AG04450 (cell line): ENCODE data around the gene COX6B1. TPM values are rescaled to one million over a fixed set of nuclear protein-coding genes. Genes with fewer than 3 reads are reported as not detected.
"Not testable (repeated sequence)": the region's sequence is repeated elsewhere in the genome, so short reads cannot be mapped to it uniquely, and the experiment has no call there.

Experiments used
- CTCF ChIA-PET: fragments of 300-600, 350-600 bp; formaldehyde crosslinking; extraction: SDS; loops from one replicate; lab custom pipeline; 2022; ENCODE audit warnings: antibody characterized with exemption, inconsistent platforms; lab: Charles Lee
- POLR2A ChIA-PET: fragments of 350-600 bp; formaldehyde crosslinking; extraction: SDS; loops from one replicate; lab custom pipeline; 2021; ENCODE audit warnings: antibody characterized with exemption, inconsistent platforms; lab: Yijun Ruan, JAX
- DNase-seq: peaks from one replicate; pipeline ENCODE4 v3.0.0-alpha.2; 2011; ENCODE audit warnings: low read depth, low spot score
- H3K27ac ChIP-seq: one replicate; pipeline ENCODE4 v1.5.1; 2012; ENCODE audit warnings: low read depth, low read length, control low read depth
- H3K27me3 ChIP-seq: one replicate; pipeline ENCODE4 v1.6.0; 2012; ENCODE audit warnings: low read length; ENCODE audit not compliant: control insufficient read depth, insufficient read depth
- H3K4me3 ChIP-seq: 2 replicates; pipeline ENCODE4 v1.5.1; 2011; ENCODE audit warnings: mild to moderate bottlenecking, low read depth, low read length, control low read depth
- H3K9me3 ChIP-seq: 2 replicates; pipeline ENCODE4 v1.5.1; 2012; ENCODE audit warnings: low read length; ENCODE audit not compliant: control insufficient read depth, insufficient read depth
- CTCF ChIP-seq: IDR thresholded peaks from 2 replicates; pipeline ENCODE4 v1.5.1; 2011; ENCODE audit warnings: low read depth, low read length, control low read depth, inconsistent platforms
- polyA plus RNA-seq: library from polyadenylated mRNA; depleted of rRNA; stranded (reverse); fragments of >200 nt; gene quantifications from 2 replicates; pipeline ENCODE4 v1.2.3, GENCODE V29; 2011

The COX6B1 gene
- polyA plus RNA-seq, 1 experiment: 398 TPM

- ChIA-PET POLR2A (no interaction called here), CTCF (no interaction called here)
- no peaks in the 10 kb centered on the region; the same call in 1 of the 2 replicates for H3K9me3 ChIP-seq
- no peak for DNase-seq
- peaks cover 9% of the 10 kb centered on the region for H3K27me3 ChIP-seq
- no peak for TF ChIP-seq CTCF
- no peak overlapping the region for H3K27ac ChIP-seq
- H3K4me3 ChIP-seq: no peak overlapping the region
Measured at GRCh38 chr19:35670686-35671085, 22.6 kb downstream of the COX6B1 start.

- ChIA-PET POLR2A (no interaction called here), CTCF (no interaction called here)
- no peaks in the 10 kb centered on the region; the same call in 1 of the 2 replicates for H3K9me3 ChIP-seq
- H3K27ac ChIP-seq: no peak overlapping the region
- no peak for DNase-seq
- no peak overlapping the region for H3K4me3 ChIP-seq
- no peak for TF ChIP-seq CTCF
- H3K27me3 ChIP-seq: peaks cover 9% of the 10 kb centered on the region
Measured at GRCh38 chr19:35671818-35672217, 23.7 kb downstream of the COX6B1 start.

- peak overlapping the region; percentile 48 for H3K4me3 ChIP-seq
- ChIA-PET CTCF (interaction anchor here (0.6 kb wide), 1 partner anchor 15 kb away, joined by 3 read pairs; no protein-coding TSS in a partner anchor), POLR2A (no interaction called here)
- peaks cover 11% of the 10 kb centered on the region for H3K27me3 ChIP-seq
- H3K9me3 ChIP-seq: no peaks in the 10 kb centered on the region; the same call in 1 of the 2 replicates
- no peak for DNase-seq
- TF ChIP-seq CTCF: no peak
- peak overlapping the region; percentile 11 for H3K27ac ChIP-seq
Measured at GRCh38 chr19:35673121-35673804, 25.1 kb downstream of the COX6B1 start.

- no peak for TF ChIP-seq CTCF
- Histone ChIP-seq H3K27ac (no peak overlapping the region), H3K27me3 (peaks cover 5% of the 10 kb centered on the region), H3K4me3 (no peak overlapping the region), H3K9me3 (no peaks in the 10 kb centered on the region; the same call in 1 of the 2 replicates)
- no peak for DNase-seq
- CTCF ChIA-PET: no interaction called here
- POLR2A ChIA-PET: no interaction called here
Measured at GRCh38 chr19:35675589-35676140, 27.5 kb downstream of the COX6B1 start.

- no peak overlapping the region for H3K27ac ChIP-seq
- no peak for DNase-seq
- ChIA-PET POLR2A (no interaction called here), CTCF (no interaction called here)
- no peaks in the 10 kb centered on the region for H3K27me3 ChIP-seq
- no peaks in the 10 kb centered on the region for H3K9me3 ChIP-seq
- TF ChIP-seq CTCF: no peak
- no peak overlapping the region for H3K4me3 ChIP-seq
Measured at GRCh38 chr19:35689836-35690235, 41.7 kb downstream of the COX6B1 start.

GRCh38 chr19:35691106-35691505 is 43.0 kb downstream of the COX6B1 start:
- DNase-seq, CTCF ChIA-PET, H3K4me3 ChIP-seq, H3K27me3 ChIP-seq, POLR2A ChIA-PET, H3K27ac ChIP-seq, H3K9me3 ChIP-seq: not testable (repeated sequence)
